ENCODE results near the gene DLG1. TPM values are rescaled to one million over a fixed set of nuclear protein-coding genes. Genes with fewer than 3 reads are reported as not detected.

The DLG1 gene
- total and polyA plus RNA-seq, 2 donors (not counting 1 experiment from before 2014, with no cell fraction given) = 47.7 to 53.0 TPM

GRCh38 chr3:197222937-197223370, 75.5 kb downstream of the DLG1 start:
- Histone ChIP-seq H3K36me3 (ENCODE audit: control insufficient read depth, insufficient read depth, low read length) (no peaks in the 10 kb centered on the region), H3K4me2 (ENCODE audit: extremely low read depth, insufficient read depth, low read length) (no peak overlapping the region), H3K79me2 (ENCODE audit: control insufficient read depth, insufficient read depth, low read length) (peaks cover 29% of the 10 kb centered on the region), H2AFZ (ENCODE audit: low read length) (no peak overlapping the region), H4K20me1 (ENCODE audit: control insufficient read depth, extremely low read depth, insufficient read depth, low read length) (peaks cover 2% of the 10 kb centered on the region), H3K4me1 (ENCODE audit: control insufficient read depth, extremely low read depth, insufficient read depth, low read length) (peaks cover 8% of the 10 kb centered on the region), H3K9ac (ENCODE audit: insufficient read depth, low read length) (no peak overlapping the region), H3K27me3 (ENCODE audit: control insufficient read depth, insufficient read depth, low read length) (no peaks in the 10 kb centered on the region), H3K27ac (ENCODE audit: insufficient read depth, low read length) (no peak overlapping the region), H3K9me3 (ENCODE audit: control insufficient read depth, insufficient read depth, low read depth, low read length) (no peaks in the 10 kb centered on the region), H3K4me3 (replicated peaks in 1 of 4; ENCODE audit: control extremely low read depth in 1 of 4, insufficient read depth in 1 of 4, low read depth in 3 of 4, low read length in 4 of 4) (no peak overlapping the region)
- no peak for DNase-seq (ENCODE audit: low read depth in 2 of 2)
- TF ChIP-seq EZH2 (IDR thresholded peaks at IDR 0.05; ENCODE audit: low read length, missing control alignments) (no peak), CTCF (conservative IDR thresholded peaks at IDR 0.05 in 1 of 2, IDR thresholded peaks at IDR 0.05 in 1 of 2; ENCODE audit: low read depth in 1 of 2, low read length in 2 of 2) (no peak)

GRCh38 chr3:197219619-197220018, 78.8 kb downstream of the DLG1 start:
- Histone ChIP-seq H3K27me3 (ENCODE audit: control insufficient read depth, insufficient read depth, low read length) (no peaks in the 10 kb centered on the region), H3K4me1 (ENCODE audit: control insufficient read depth, extremely low read depth, insufficient read depth, low read length) (peaks cover 12% of the 10 kb centered on the region), H4K20me1 (ENCODE audit: control insufficient read depth, extremely low read depth, insufficient read depth, low read length) (peaks cover 2% of the 10 kb centered on the region), H3K79me2 (ENCODE audit: control insufficient read depth, insufficient read depth, low read length) (peaks cover 40% of the 10 kb centered on the region), H3K27ac (ENCODE audit: insufficient read depth, low read length) (no peak overlapping the region), H3K4me2 (ENCODE audit: extremely low read depth, insufficient read depth, low read length) (no peak overlapping the region), H3K9ac (ENCODE audit: insufficient read depth, low read length) (no peak overlapping the region), H3K36me3 (ENCODE audit: control insufficient read depth, insufficient read depth, low read length) (no peaks in the 10 kb centered on the region), H3K9me3 (ENCODE audit: control insufficient read depth, insufficient read depth, low read depth, low read length) (no peaks in the 10 kb centered on the region), H2AFZ (ENCODE audit: low read length) (no peak overlapping the region), H3K4me3 (replicated peaks in 1 of 4; ENCODE audit: control extremely low read depth in 1 of 4, insufficient read depth in 1 of 4, low read depth in 3 of 4, low read length in 4 of 4) (no peak overlapping the region)
- no peak for DNase-seq (ENCODE audit: low read depth in 2 of 2)
- TF ChIP-seq CTCF (conservative IDR thresholded peaks at IDR 0.05 in 1 of 2, IDR thresholded peaks at IDR 0.05 in 1 of 2; ENCODE audit: low read depth in 1 of 2, low read length in 2 of 2) (no peak), EZH2 (IDR thresholded peaks at IDR 0.05; ENCODE audit: low read length, missing control alignments) (no peak)

- peaks cover 2% of the 10 kb centered on the region for H4K20me1 ChIP-seq (ENCODE audit: control insufficient read depth, extremely low read depth, insufficient read depth, low read length)
Observed at GRCh38 chr3:197218210-197218609, 80.2 kb downstream of the DLG1 start.

More at GRCh38 chr3:197218210-197218609, 80.2 kb downstream of the DLG1 start:
- DNase-seq (ENCODE audit: low read depth in 2 of 2) = peak in 1 of 2 donors; percentile 30
- TF ChIP-seq CTCF (conservative IDR thresholded peaks at IDR 0.05 in 1 of 2, IDR thresholded peaks at IDR 0.05 in 1 of 2; ENCODE audit: low read depth in 1 of 2, low read length in 2 of 2) (no peak), EZH2 (IDR thresholded peaks at IDR 0.05; ENCODE audit: low read length, missing control alignments) (no peak)
- Histone ChIP-seq H3K27me3 (ENCODE audit: control insufficient read depth, insufficient read depth, low read length) (no peaks in the 10 kb centered on the region), H3K36me3 (ENCODE audit: control insufficient read depth, insufficient read depth, low read length) (no peaks in the 10 kb centered on the region), H2AFZ (ENCODE audit: low read length) (no peak overlapping the region), H3K4me3 (replicated peaks in 1 of 4; ENCODE audit: control extremely low read depth in 1 of 4, insufficient read depth in 1 of 4, low read depth in 3 of 4, low read length in 4 of 4) (no peak overlapping the region), H3K9me3 (ENCODE audit: control insufficient read depth, insufficient read depth, low read depth, low read length) (no peaks in the 10 kb centered on the region), H3K27ac (ENCODE audit: insufficient read depth, low read length) (no peak overlapping the region), H3K9ac (ENCODE audit: insufficient read depth, low read length) (no peak overlapping the region), H3K79me2 (ENCODE audit: control insufficient read depth, insufficient read depth, low read length) (peaks cover 50% of the 10 kb centered on the region), H3K4me1 (ENCODE audit: control insufficient read depth, extremely low read depth, insufficient read depth, low read length) (peaks cover 12% of the 10 kb centered on the region), H3K4me2 (ENCODE audit: extremely low read depth, insufficient read depth, low read length) (no peak overlapping the region)

Data from fibroblast of lung (primary cell).